Left renal cortex interstitium (tissue), 4 donors: Measurements from ENCODE around the gene SAMD3. TPM values are rescaled to one million over a fixed set of nuclear protein-coding genes. Genes with fewer than 3 reads are reported as not detected.
"Not testable (repeated sequence)": the region's sequence is repeated elsewhere in the genome, so short reads cannot be mapped to it uniquely, and the experiment has no call there.

Source experiments
- DNase-seq, 4 donors: peaks; one replicate each; pipeline ENCODE4 v3.0.0-alpha.2; 2013; ENCODE audit warnings: low read depth in 4 of 4, low spot score in 2 of 4, missing footprints in 1 of 4
- polyA plus RNA-seq, 4 donors: library from polyadenylated mRNA; unstranded; fragments of 120-200 nt; gene quantifications; one replicate each; pipeline ENCODE4 v1.2.1, GENCODE V29; 2013; ENCODE audit not compliant: insufficient read length in 4 of 4

SAMD3 gene, protein sequence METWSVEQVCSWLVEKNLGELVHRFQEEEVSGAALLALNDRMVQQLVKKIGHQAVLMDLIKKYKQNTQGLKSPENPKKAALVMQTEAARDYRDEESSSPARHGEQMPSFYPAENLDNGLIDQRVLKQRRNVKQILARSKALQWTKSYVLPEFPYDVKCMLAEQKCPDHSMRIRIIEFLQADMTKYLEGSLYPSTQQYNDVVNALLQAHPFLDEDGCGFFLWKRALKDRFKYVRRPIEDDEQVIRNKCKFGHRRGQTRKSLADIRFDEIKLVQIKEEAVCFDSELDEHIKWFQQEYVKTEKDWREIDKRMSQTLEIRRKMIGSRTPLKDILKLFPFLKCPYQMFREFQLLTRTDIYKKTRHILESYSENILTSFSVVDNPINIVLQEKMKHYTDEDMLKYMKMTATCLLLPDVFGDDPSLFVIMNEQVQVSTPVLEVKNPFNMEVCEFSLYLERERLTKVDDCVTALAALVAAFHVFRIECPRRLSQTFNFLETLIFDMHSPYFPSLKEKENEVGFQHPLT
- 1 to 10 TPM in 3 of 4 donors, under 1 TPM in 1; 0.88 to 1.8 (median 1.2) TPM for polyA plus RNA-seq

DNA sequence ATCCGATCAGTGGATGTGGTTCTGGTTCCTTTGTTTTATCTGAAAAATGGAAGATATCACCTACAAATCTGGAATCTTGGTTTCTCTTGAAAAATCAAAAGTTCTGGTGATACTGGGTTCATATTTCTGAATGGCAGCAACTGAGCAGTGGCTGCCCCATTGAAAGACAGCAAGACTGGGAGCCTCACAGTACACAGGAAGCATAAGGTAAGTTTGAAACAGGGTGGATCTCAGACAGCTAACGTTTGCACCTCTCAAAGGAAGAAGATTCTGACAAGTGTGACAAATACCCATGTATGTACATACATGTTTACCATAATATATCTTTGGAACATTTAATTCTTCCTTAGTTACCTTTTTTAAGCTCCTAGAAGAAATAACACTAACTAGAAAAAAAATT lies at the start of gene SAMD3:
TSS of gene SAMD3 (minus strand) at position 177 of the 400 bp plus-strand sequence. CDS start 7,678 bp downstream, outside the sequence.
- DNase-seq, result no peak

DNA sequence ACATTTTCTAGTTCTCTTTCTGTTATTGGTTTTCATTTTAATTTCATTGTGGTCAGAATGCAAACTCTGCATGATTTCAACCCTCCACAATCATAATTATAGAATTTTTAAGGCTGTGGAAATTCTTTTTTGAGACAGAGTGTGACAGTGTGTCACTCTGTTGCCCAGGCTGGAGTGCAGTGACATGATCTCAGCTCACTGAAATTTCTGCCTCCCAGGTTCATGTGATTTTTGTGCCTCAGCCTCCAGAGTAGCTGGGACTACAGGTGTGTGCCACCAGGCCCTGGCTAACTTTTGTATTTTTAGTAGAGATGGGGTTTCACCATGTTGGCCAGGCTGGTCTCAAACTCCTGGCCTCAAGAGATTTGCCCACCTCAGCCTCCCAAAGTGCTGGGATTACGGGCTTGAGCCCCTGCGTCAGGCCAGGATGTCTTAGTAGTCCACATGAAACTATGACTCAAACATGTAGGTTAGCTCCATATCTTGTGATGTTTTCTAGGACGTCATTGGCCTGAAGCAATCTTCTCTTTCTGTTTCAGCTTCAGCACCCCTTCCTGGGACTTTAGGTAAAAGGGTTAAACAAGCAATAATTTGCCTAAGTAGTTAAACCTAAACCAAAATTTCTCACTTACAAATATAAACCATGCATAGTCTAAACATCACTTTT lies 47.4 kb upstream of the SAMD3 start:
- DNase-seq, result no peak

DNA sequence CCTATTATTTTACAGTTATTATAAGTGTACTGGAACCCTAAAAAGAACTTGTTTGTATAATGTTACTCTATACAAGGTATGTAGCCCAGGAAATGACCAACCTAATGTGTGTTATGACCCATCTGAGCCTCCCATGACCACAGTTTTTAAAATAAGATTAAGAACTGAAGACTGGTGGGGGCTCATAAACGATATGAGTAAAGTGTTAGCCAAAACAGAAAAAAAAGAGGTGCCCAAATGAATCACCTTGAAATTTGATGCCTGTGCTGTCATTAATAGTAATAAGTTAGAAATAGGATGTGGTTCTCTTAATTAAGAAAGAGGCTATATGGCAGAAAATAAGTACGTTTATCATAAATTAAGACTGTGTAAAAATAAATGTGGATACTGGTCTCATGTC lies 42.8 kb upstream of the SAMD3 start:
- DNase-seq, result not testable (repeated sequence)

DNA sequence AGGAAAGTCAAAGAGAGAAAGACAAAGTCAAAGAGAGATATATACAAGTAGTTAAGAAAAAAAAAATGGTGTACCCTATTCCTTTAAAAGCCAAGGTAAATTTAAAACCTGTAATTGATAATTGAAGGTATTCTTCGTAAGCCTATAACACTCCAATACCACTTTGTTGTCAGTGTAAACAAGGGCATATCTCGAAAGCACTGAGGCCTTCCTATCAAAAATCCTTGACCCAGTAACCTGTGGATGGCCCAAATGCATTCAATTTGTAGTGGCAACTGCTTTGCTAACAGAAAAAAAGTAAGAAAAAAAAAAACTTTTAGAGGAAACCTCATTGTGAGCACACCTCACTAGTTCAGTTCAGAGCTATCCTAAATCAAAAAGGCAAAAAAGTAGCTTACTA lies 39.3 kb upstream of the SAMD3 start:
- no peak for DNase-seq

DNA sequence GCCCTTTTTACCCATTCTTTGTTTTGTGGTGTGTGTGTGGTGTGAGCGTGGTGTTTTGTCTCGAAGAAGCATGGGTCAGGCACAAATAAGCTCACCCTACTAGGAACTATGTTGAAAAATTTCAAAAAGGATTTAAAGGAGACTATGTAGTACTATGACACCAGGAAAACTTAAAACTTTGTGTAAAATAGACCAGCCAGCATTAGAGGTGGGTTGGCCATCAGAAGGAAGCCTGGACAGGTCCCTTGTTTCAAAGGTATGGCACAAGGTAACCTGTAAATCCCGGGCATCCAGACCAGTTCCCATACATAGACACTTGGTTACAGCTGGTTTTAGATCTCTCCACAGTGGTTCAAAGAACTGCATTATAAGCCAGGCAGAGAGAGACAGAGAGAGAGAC lies 38.8 kb upstream of the SAMD3 start:
- DNase-seq, result not testable (repeated sequence)

DNA sequence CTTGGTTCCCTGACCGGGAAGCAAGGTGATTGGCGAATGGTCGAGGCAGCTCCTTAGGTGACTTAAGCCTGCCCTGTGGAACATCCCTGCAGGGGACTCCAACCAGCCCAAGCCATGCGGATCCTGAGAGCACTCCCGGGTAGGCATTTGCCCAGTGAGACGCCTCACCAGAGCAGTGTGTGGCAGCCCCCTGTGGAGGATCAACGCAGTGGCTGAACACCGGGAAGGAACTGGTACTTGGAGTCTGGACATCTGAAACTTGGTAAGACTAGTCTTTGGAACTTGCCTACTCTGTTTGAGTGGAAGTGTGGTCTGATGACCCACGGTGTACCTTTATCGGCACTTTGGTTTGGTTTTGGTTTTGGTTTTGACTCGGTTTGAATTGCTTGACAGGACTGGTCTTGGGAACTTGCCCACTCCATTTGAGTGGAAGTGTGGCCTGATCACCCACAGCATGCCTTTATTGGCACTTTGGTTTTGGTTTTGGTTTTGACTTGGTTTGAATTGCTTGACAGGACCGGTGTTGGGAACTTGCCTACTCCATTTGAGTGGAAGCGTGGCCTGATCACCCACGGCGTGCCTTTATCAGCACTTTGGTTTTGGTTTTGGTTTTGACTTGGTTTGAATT lies 38.0 kb upstream of the SAMD3 start:
- not testable (repeated sequence) for DNase-seq

DNA sequence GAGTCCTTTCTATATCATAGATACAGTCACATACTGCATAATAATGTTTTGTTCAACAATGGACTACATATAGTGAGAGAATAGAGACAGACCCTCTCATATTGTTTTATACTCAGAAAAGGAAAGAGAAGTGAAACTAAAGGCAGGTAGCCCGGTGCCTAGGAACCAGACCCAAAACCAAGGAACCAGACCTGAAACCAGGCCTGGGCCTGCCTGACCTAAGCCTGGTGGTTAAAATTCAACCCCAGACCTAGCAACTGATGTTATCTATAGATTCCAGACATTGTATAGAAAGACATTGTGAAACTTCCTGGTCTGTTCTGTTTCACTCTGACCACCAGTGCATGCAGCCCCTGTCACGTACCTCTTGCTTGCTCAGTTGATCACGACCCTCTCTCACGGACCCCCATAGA lies 37.3 kb upstream of the SAMD3 start:
- DNase-seq, result not testable (repeated sequence)

DNA sequence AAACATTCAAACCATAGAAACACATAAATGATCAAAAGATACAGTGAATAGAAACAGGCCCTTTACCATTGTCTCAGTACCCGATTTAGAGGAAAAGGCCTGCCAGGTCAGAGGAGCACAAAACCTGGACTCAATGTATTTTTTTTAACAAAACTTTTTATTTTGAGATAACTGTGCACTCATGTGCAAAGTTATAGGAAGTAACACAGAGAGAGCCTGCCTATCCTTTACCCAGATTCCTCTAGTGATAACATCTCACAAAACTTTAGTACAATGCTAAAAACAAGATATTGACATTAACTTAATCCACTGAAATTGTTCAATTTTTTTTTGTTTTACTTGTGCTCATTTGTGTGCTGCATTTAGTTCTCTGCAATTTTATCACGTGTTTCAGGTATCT lies 36.8 kb upstream of the SAMD3 start:
- no peak for DNase-seq

DNA sequence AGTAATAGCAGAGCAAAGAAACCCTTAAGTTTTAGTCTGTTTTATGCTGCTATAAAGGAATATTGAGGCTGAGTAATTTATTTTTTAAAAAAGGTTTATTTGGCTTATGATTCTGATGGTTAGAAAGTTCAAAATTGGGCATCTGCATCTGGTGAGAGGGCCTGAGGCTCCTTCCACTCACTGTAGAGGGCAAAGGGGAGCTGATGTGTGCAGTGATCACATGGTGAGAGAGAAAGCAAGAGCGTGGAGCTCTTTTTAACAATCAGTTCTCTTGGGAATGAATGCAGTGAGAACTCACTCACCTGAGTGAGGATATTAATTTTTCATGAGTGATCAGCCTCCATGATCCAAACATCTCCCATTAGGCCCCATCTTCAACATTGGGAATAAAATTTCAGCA lies 36.4 kb upstream of the SAMD3 start:
- DNase-seq, result no peak

DNA sequence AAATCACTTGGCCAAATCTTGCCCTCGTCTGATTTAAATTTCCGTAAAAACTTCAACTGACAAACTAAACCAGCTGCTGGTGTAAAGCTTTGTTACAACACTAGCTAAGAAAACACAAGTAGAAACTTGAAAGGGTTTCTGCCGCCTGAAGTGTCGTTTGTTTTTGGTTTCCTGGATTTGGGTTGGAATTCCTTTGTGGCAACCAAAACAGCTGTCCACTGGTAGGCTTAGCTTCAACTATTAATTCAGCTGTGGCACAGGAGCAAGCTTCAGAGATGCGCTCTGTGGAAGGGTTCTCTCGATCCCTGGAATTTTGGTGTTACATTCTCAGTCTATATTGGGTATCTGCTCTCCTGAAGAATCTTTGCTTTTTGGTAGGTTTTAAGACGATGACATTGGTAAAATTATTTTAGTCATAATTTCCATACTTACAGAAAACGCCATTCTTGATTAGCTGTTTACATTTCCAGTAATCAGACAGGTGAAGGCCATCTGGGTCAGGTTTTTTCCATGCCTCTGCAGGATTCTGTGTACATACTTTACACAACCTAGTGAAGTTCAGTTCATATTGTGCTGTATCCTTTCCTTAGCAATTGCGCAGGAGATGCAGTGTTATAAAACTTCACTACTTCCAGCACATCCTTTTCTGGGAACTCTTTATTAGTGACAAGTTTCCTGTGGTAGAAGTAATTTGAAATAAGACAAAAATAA lies 29.9 kb upstream of the SAMD3 start:
- no peak for DNase-seq

DNA sequence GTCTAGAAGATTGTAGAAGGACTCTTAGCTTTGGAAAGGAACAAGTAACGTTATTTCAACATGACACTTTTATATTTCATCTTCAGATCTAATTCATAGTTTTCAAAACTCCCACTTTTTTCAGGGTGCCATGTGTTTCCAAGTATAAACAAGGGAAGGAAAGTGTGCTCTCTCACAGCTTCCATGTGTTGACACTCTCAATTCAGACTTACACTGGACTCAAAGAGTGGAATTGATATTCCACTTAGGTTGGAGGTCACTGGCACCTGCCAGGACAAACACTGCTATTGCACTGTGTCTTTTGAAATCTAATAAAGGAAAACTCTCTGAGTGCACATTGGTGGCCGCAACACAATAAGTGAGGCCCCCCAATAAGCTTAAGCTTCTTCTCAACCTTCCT lies 22.5 kb upstream of the SAMD3 start:
- DNase-seq, result no peak

DNA sequence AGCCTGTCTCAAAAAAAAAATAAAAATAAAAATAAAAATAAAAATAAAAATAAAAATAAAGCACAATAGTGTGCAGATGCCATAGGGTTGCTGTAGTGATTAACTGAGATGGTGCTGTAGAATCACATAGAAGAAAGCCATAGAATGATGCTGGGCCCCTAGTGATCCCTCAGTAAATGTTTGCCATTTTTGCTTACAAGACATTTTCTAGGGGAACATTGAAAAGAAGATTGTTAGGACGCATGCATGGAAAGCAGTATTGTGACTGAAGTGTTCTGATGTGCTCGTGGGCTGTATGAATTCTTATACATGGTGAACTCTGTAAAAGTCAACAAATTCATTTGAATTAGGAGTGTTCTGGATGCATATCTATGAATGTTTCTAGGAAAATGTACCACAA lies 22.0 kb upstream of the SAMD3 start:
- DNase-seq, result no peak

DNA sequence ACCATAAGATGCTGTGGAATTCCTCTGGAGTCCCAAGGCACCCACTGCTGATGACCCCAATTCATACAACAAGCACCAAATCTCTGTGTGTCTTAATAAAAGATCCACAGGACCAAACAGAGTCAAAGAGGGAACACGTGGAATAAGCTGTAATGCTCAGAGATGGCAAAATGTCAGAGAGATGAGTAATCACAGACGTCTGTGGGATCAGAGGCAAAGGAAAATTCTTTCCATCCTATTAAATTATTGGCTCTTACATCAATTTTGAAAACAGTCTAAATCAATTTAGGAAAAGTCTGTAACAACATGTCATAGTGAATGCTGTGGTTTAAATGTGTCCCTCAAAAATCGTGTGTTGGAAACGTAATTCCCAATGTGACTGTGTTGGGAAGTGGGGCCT lies 17.5 kb upstream of the SAMD3 start:
- DNase-seq, result no peak

DNA sequence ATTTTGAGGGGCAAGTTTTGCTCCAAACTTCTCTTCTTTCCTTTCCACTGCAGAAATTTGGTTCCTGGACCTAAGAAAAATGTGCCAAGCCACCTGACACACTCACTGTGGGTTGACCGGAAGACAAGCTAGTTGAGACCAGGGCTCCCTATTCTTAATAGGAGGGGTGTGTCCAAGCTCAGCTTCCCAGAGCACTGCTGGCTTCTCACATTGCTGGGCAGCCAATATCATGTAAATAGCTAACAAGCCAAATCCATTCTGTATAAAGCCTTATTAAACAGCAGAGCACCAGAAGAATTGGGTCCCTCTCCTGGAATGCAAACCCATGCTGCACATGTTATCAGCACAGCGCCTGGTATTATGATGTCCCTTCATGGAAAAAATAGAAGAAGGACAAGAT lies 17.0 kb upstream of the SAMD3 start:
- DNase-seq, result no peak

DNA sequence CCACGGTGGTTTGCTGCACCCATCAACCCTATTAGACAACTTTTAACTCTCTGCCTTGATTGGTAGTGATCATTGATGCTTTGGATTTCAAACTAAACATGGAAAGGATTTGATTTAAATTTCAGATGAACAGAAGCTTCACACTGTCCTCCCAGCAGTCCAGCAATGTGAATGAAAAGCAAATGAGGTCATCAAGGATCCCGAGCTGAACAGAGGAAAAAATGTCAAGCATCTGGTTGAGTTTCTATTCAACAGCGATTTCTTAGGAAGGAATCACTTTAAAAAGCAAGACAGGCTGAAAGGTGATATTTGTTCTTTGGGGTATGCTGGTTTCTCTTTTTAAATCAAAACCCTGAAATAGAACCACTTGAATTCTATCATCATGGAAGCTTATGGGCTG lies 10.6 kb upstream of the SAMD3 start:
- DNase-seq, result no peak

DNA sequence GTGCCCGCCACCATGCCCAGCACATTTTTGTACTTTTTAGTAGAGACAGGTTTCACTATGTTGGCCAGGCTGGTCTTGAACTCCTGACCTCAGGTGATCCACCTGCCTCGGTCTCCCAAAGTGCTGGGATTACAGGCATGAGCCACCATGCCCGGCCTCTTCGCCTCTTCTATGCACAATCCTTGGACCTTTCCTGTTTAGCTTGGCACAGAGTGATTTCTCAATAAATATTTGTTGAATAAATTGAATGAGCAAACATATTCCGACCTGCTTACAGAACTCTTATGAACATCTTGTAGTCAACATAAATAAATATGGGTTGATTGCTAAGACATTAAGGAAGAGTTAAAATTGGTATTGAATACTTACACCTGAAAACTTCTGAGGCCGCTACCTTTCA lies 7.8 kb upstream of the SAMD3 start:
- DNase-seq, result not testable (repeated sequence)

DNA sequence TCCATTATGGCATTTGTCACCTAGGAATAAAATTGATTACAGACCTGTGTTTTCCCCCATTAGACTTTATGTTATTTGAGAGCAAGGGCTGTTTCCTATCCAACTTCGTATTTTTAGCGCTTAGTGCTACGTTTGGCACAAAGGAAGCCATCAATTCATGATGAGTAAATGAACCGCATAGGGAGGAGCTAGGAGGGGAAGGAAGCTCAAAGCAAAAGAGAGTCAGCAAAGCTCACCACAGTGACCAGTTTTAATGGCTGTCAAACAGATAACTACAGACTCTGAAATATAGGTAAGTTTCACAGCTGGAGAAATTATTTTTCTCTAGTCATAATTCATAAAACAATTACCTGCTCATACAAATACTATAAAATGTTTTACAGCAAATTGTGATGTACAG lies 6.9 kb upstream of the SAMD3 start:
- DNase-seq, result no peak

DNA sequence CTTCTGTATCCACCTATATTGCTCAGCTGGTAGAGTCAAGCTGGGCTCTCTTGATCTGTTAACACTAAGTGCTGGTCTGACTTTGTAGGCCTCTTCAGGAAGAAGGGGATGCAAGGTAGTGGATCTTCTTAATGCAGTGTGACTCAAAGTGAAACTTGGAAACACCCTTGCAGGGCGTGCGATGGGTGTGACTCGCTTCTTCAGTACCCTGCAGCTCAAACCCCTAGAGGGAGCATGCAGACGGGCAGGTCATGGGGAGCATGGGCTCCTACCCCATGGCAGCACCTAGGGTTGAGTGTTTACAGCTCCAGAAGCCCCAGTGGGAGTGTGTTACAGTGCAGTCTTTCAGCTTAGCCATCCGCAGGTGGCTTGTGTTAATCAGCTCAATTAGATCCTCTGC lies 757 bp upstream of the SAMD3 start:
- no peak for DNase-seq

DNA sequence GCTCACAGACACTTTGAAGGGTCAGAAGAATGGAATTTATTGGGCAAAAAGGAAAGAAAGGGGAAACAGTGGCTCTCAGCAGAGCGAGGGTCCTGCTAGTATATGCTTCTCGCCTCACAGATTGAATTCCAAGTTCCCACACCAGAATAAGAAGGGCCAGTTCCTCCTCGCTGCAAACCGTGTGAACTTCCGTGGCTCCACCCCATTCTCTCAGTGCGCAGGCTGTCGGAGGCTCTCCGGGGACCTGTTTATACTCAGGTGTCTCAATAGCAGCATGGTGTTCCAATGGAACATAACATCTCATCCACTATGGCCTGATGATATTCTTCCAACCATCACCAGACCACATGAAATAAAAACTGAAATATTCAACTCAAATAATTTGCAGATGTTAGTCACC lies 4.6 kb downstream of the SAMD3 start:
- no peak for DNase-seq

DNA sequence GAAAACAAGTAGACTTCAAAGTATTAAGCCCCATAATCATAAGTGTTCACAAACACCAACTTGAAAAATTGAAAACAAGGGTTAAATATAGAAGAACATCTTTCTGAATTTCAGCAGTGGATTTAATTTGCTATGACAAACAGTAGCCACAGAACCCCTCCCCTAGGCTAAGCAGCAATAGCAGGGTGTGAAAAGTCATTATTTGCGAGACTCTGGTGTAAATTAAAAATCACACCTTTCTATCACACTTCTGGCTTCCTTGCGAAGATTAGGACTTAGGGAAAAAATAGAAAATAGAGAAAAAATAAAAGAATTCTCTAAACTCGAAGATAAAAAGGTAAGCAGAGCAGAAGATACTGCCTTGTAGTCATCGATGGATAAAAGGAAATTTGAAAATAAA lies 6.1 kb downstream of the SAMD3 start:
- DNase-seq, result no peak

DNA sequence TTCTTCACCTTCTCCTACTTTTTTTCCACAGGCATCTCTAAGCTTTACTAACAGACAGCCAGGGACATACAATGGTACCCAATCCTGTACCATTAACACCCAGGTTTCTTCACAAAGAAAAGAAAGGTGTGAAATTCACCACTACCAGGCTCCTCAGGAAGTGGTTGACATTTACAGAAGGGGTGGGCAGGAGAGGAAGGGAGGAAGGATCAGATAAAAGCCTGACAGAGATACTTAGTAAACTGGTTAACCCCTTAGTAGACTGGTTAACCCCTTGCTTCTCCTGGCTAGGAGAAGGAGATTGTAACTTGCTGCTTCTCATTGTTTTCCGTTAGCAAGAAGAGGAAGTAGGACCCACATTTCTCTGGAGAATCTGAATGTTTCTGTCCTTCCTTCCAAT lies 7.2 kb downstream of the SAMD3 start:
- DNase-seq, result no peak
